GM18520 (cell line): ENCODE measurements around the gene CYSTM1.

Source experiments
- ATAC-seq: cut with Tn5 transposase; IDR thresholded peaks from one replicate; pipeline ENCODE4 v1.9.1; 2021; ENCODE audit not compliant: unreplicated experiment

Gene CYSTM1

GRCh38 chr5:140287801-140288521 lies 113.0 kb downstream of the CYSTM1 start:
- no peak for ATAC-seq

- ATAC-seq, result no peak
These were observed 117.4 kb downstream of the CYSTM1 start for GRCh38 chr5:140292212-140293036.
